K562 (cell line): Measurements from ENCODE around the gene LASP1. TPM values are rescaled to one million over a fixed set of nuclear protein-coding genes. Genes with fewer than 3 reads are reported as not detected.

ENCODE experiments used
- BCL6 ChIP-seq: fragments of 250-450 bp; sonication (Bioruptor Pico); IDR thresholded peaks from 2 replicates; pipeline ENCODE4 v1.4.0; 2020
- CAMTA2 ChIP-seq: fragments of 250-450 bp; sonication (Bioruptor Pico); conservative IDR thresholded peaks from 2 replicates; pipeline ENCODE4 v1.5.1; 2022
- CHAMP1 ChIP-seq: fragments of 450-650 bp; IDR thresholded peaks from 2 replicates; pipeline ENCODE4 v1.6.1; 2016; ENCODE audit warnings: mild to moderate bottlenecking
- FOXJ3 ChIP-seq: sonication (generic); formaldehyde crosslinking; IDR thresholded peaks from 2 replicates; pipeline ENCODE4 v1.4.0; 2020; ENCODE audit warnings: mild to moderate bottlenecking, missing genetic modification reagents
- GTF2A2 ChIP-seq: IDR thresholded peaks from 2 replicates; pipeline ENCODE4 v1.6.1; 2016; ENCODE audit warnings: mild to moderate bottlenecking, missing genetic modification characterization, missing compliant biosample characterization
- HDGF ChIP-seq: fragments of 450-650 bp; IDR thresholded peaks from 2 replicates; pipeline ENCODE4 v1.6.1; 2016
- HNRNPK ChIP-seq: fragments of 200-400 bp; formaldehyde crosslinking; IDR thresholded peaks from one replicate; pipeline ENCODE4 v1.6.1; 2018; ENCODE audit warnings: mild to moderate bottlenecking, low read depth, low read length; ENCODE audit not compliant: poor library complexity, severe bottlenecking
- MXI1 ChIP-seq: IDR thresholded peaks from 2 replicates; pipeline ENCODE4 v1.6.1; 2011; ENCODE audit warnings: low read depth, mild to moderate bottlenecking, improper control_type of control experiment, low read length
- NFYB ChIP-seq: IDR thresholded peaks from 2 replicates; pipeline ENCODE4 v1.6.1; 2011; ENCODE audit warnings: mild to moderate bottlenecking, moderate library complexity; ENCODE audit not compliant: insufficient read length; ENCODE audit errors: extremely low read depth
- PTBP1 ChIP-seq: fragments of 200-400 bp; formaldehyde crosslinking; IDR thresholded peaks from 2 replicates; pipeline ENCODE4 v1.6.1; 2017; ENCODE audit warnings: low read depth, low read length
- SIX5 ChIP-seq, 2 experiments: IDR thresholded peaks; 2 replicates each; pipeline ENCODE4 v1.6.1; 2011; ENCODE audit warnings: low read length in 2 of 2, borderline replicate concordance in 1 of 2, low read depth in 1 of 2, mild to moderate bottlenecking in 1 of 2, moderate library complexity in 1 of 2; ENCODE audit not compliant: insufficient read depth in 1 of 2
- SMC3 ChIP-seq: conservative IDR thresholded peaks from 2 replicates; pipeline ENCODE4 v1.6.1; 2011; ENCODE audit warnings: low read depth, low read length, improper control_type of control experiment; ENCODE audit not compliant: insufficient read depth
- SP1 ChIP-seq: sonication (generic); formaldehyde crosslinking; IDR thresholded peaks from 2 replicates; pipeline ENCODE4 v1.8.1; 2022; ENCODE audit warnings: mild to moderate bottlenecking, missing genetic modification reagents
- TFAP4 ChIP-seq: sonication (generic); formaldehyde crosslinking; IDR thresholded peaks from 2 replicates; pipeline ENCODE4 v1.8.0; 2022; ENCODE audit warnings: missing genetic modification reagents, mild to moderate bottlenecking, moderate library complexity, borderline replicate concordance
- TGIF2 ChIP-seq: sonication (generic); formaldehyde crosslinking; IDR thresholded peaks from 2 replicates; pipeline ENCODE4 v1.8.1; 2022; ENCODE audit warnings: mild to moderate bottlenecking, missing genetic modification reagents, moderate library complexity
- TRIM24 ChIP-seq, 2 experiments: fragments of 450-650 bp; IDR thresholded peaks; 2 replicates each; pipeline ENCODE4 v1.6.1; 2016
- U2AF2 ChIP-seq: fragments of 200-400 bp; formaldehyde crosslinking; optimal IDR thresholded peaks from 2 replicates; pipeline ENCODE3; 2017; ENCODE audit warnings: low read depth, mild to moderate bottlenecking, low read length
- ZC3H8 ChIP-seq: fragments of 450-650 bp; IDR thresholded peaks from 2 replicates; pipeline ENCODE4 v1.6.1; 2017
- ZNF174 ChIP-seq: fragments of 250-450 bp; sonication (Bioruptor Pico); IDR thresholded peaks from 2 replicates; pipeline ENCODE4 v1.4.0; 2020; ENCODE audit warnings: mild to moderate bottlenecking
- ZNF583 ChIP-seq: fragments of 250-450 bp; sonication (Bioruptor Pico); IDR thresholded peaks from 2 replicates; pipeline ENCODE4 v1.4.0; 2020
- ZNF668 ChIP-seq: fragments of 250-450 bp; sonication (Bioruptor Pico); IDR thresholded peaks from 2 replicates; pipeline ENCODE4 v1.8.0; 2022; ENCODE audit warnings: mild to moderate bottlenecking, inconsistent platforms
- polyA plus RNA-seq, 8 experiments: library from polyadenylated mRNA; depleted of rRNA in 4 of 8; stranded (reverse) in 5 of 8; unstranded in 3 of 8; fragments of >200 nt; fragmentation: Nextera tagmentation in 2 of 8; fragmentation: Illumina TruSeq in 1 of 8; extraction: Ambion mirVana in 2 of 8; extraction: Trizol in 1 of 8; gene quantifications; 2 replicates each; pipeline versions ENCODE4 v1.2.1 to v1.2.3, GENCODE V29; 2011 to 2014; ENCODE audit warnings: inconsistent platforms in 1 of 8, missing spikeins in 1 of 8
- total RNA-seq, 7 experiments: library from RNA; depleted of rRNA in 6 of 7; stranded (reverse); fragments of >200 nt in 6 of 7; fragmentation: Illumina TruSeq in 2 of 7; extraction: Trizol in 2 of 7; gene quantifications; 2 replicates each; pipeline versions ENCODE4 v1.2.1 to v1.2.3, GENCODE V29; 2011 to 2021; ENCODE audit warnings: low replicate concordance in 1 of 7
- TF ChIP-seq, protein P1 (sequence below): fragments of 450-650 bp; formaldehyde crosslinking; IDR thresholded peaks from 2 replicates; pipeline ENCODE4 v1.4.0; 2020; ENCODE audit warnings: mild to moderate bottlenecking, moderate library complexity
- TF ChIP-seq, protein P2 (sequence below): fragments of 450-650 bp; formaldehyde crosslinking; conservative IDR thresholded peaks from 2 replicates; pipeline ENCODE4 v1.4.0; 2022; ENCODE audit warnings: mild to moderate bottlenecking, missing genetic modification characterization

Gene LASP1
- total and polyA plus RNA-seq, 9 of the 15 experiments (the other 6 are each of a cell fraction or from before 2014, with no cell fraction given): 23.0 to 125 (median 55.3) TPM

DNA sequence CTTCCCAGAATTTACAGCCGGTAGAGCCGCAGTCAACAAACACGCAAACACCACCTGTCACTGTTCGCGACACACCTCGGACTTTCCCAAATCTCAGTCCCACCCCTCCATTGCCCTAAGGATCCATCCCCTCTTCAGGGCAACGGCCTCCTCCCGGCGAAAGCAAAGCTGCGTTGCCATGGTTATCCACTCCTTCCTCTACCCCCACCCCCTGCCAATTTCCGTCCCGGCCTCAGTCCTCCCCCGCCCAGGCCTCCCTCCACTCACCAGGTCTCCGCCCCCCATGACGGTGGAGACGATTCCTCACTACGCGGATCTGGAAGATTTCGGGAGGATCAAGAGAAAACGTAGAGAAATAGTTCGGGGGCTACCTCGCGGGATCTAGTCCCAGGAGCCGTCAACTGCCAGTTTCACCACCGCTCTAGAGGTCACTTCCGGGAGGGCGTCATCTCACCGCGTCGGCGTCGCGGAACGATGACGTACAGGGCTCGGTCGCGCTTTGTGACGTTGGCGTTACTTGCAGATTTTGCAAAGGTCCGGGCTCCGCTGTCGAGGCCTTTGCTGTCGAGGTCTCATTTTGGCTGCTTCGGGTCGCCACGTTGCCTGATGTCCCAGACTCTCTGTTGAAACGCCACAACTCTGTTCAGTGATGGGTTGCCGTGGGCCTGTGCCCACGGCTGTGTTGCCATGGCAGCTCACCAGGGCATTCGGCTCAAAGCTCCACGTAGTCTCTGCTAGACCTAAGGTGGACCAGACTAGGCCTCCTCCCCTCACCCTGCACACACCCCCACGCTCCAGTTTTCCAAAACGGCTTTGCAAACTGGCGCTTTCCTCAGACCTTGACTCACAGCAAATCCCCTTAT, 44.7 kb upstream of the LASP1 start, which contains the start of gene CWC25 (continued):
- TF ChIP-seq CHAMP1 (peak; percentile 90), SIX5 (IDR thresholded peaks at IDR 0.05; ENCODE audit: borderline replicate concordance in 1 of 2, insufficient read depth in 1 of 2, low read depth in 1 of 2, low read length in 2 of 2) (peak; percentile 75 to 79; a peak in 3 of 4 replicates), ZNF668 (CRISPR knock-in tag) (no peak), HDGF (no peak; the same call in 1 of the 2 replicates), GTF2A2 (tag) (0 out of 2 replicates have a peak, but pooled peaks have one; percentile 40), NFYB (no peak), BCL6 (no peak), MXI1 (no peak; the same call in 1 of the 2 replicates), ZNF174 (no peak), TFAP4 (CRISPR knock-in tag) (peak; percentile 75; the same call in 1 of the 2 replicates), SMC3 (no peak), PTBP1 (no peak), SP1 (CRISPR knock-in tag) (peak; percentile 92), TRIM24 (IDR thresholded peaks at IDR 0.05) (no peak), ZC3H8 (no peak), ZNF583 (CRISPR knock-in tag) (no peak), TGIF2 (CRISPR knock-in tag) (no peak; the same call in 1 of the 2 replicates), CAMTA2 (CRISPR knock-in tag) (no peak), FOXJ3 (CRISPR knock-in tag) (no peak), U2AF2 (no peak), HNRNPK (no peak)
- TF ChIP-seq, protein P1, sequence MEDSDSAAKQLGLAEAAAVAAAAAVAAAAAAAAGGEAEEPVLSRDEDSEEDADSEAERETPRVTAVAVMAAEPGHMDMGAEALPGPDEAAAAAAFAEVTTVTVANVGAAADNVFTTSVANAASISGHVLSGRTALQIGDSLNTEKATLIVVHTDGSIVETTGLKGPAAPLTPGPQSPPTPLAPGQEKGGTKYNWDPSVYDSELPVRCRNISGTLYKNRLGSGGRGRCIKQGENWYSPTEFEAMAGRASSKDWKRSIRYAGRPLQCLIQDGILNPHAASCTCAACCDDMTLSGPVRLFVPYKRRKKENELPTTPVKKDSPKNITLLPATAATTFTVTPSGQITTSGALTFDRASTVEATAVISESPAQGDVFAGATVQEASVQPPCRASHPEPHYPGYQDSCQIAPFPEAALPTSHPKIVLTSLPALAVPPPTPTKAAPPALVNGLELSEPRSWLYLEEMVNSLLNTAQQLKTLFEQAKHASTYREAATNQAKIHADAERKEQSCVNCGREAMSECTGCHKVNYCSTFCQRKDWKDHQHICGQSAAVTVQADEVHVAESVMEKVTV (CRISPR knock-in tag): no peak
- TF ChIP-seq, protein P2, sequence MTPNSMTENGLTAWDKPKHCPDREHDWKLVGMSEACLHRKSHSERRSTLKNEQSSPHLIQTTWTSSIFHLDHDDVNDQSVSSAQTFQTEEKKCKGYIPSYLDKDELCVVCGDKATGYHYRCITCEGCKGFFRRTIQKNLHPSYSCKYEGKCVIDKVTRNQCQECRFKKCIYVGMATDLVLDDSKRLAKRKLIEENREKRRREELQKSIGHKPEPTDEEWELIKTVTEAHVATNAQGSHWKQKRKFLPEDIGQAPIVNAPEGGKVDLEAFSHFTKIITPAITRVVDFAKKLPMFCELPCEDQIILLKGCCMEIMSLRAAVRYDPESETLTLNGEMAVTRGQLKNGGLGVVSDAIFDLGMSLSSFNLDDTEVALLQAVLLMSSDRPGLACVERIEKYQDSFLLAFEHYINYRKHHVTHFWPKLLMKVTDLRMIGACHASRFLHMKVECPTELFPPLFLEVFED (CRISPR knock-in tag): no peak
